KMS-11 (cell line): Measurements from ENCODE around the gene MVK.

Experiments
- H2AFZ ChIP-seq: fragments of 200-600 bp; sonication (generic); 2 replicates; pipeline ENCODE4 v1.6.1; 2016; ENCODE audit warnings: antibody characterized with exemption, mixed run types, low read depth
- H3K27ac ChIP-seq: fragments of 200-600 bp; sonication (generic); 2 replicates; pipeline ENCODE4 v1.6.1; 2016; ENCODE audit warnings: mild to moderate bottlenecking, mixed run types
- H3K27me3 ChIP-seq: fragments of 200-600 bp; sonication (generic); 2 replicates; pipeline ENCODE4 v1.6.1; 2017; ENCODE audit warnings: mild to moderate bottlenecking, low read depth, mixed run types, moderate library complexity; ENCODE audit not compliant: insufficient read depth
- H3K36me3 ChIP-seq: fragments of 200-600 bp; sonication (generic); 2 replicates; pipeline ENCODE4 v1.6.1; 2017; ENCODE audit warnings: mild to moderate bottlenecking, mixed run types; ENCODE audit not compliant: insufficient read depth
- H3K4me1 ChIP-seq: fragments of 200-600 bp; sonication (generic); 2 replicates; pipeline ENCODE4 v1.6.1; 2016; ENCODE audit warnings: mild to moderate bottlenecking, low read depth, mixed run types; ENCODE audit not compliant: poor library complexity, severe bottlenecking
- H3K4me2 ChIP-seq: fragments of 200-600 bp; sonication (generic); 2 replicates; pipeline ENCODE4 v1.7.0; 2016; ENCODE audit warnings: mild to moderate bottlenecking, mixed run types
- H3K4me3 ChIP-seq: fragments of 200-600 bp; sonication (generic); IDR thresholded peaks from 2 replicates; pipeline ENCODE4 v1.6.1; 2017; ENCODE audit warnings: low read depth, low read length, mixed read lengths; ENCODE audit not compliant: insufficient read depth
- H3K79me2 ChIP-seq: fragments of 200-600 bp; sonication (generic); 2 replicates; pipeline ENCODE4 v1.6.1; 2016; ENCODE audit warnings: low read depth, mixed run types; ENCODE audit not compliant: insufficient read depth
- H3K9ac ChIP-seq: fragments of 200-600 bp; sonication (generic); 2 replicates; pipeline ENCODE4 v1.6.1; 2016; ENCODE audit warnings: mild to moderate bottlenecking, mixed run types
- H4K20me1 ChIP-seq: fragments of 200-600 bp; sonication (generic); 2 replicates; pipeline ENCODE4 v1.6.1; 2016; ENCODE audit warnings: mild to moderate bottlenecking, mixed run types; ENCODE audit not compliant: insufficient read depth
- CTCF ChIP-seq: fragments of 200-600 bp; sonication (generic); conservative IDR thresholded peaks from 2 replicates; pipeline ENCODE4 v1.6.1; 2017; ENCODE audit warnings: low read depth, mild to moderate bottlenecking, antibody characterized with exemption, low read length, moderate library complexity, mixed read lengths

MVK gene

DNA sequence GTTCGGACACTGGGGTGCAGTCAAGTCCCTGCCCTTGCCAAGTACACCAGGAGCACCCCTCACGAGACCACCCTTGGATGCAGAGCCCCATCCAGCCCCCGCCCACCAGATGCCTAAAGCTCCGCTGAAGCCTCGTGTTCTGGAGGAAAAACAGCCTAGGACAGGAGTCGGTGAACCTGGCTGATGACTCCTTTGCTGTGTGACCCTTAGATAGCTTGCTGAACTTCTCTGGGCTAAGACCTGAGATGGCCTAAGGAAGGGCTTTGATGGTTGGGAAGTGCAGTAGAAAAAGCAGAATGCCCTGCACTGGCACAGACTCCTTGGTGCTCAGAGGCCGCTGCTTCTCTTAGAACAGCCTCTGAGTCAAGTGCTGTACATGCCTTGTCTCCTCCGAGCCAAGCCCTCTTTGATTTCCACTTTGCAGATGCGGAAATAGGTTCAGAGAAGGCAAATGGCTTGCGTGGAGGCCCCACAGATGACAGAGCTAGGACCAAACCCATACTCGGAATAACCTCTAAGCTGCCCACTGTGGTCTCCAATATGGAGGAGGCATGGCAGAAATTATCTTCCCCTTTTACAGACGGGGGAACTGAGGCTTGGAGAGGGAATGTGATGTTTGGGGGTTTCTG, 52.3 kb downstream of the MVK start:
- no peaks in the 10 kb centered on the region; the same call in 1 of the 2 replicates for H3K27me3 ChIP-seq
- TF ChIP-seq CTCF = no peak

GRCh38 chr12:109626378-109627115, 53.0 kb downstream of the MVK start:
- no peaks in the 10 kb centered on the region for H3K79me2 ChIP-seq
- no peak overlapping the region for H2AFZ ChIP-seq
- no peak overlapping the region for H3K4me3 ChIP-seq
- H3K4me2 ChIP-seq = no peak overlapping the region
- no peaks in the 10 kb centered on the region for H3K36me3 ChIP-seq
- H3K9ac ChIP-seq = no peak overlapping the region
- no peak for TF ChIP-seq CTCF
- no peaks in the 10 kb centered on the region for H4K20me1 ChIP-seq
- H3K4me1 ChIP-seq = no peaks in the 10 kb centered on the region
- no peak overlapping the region for H3K27ac ChIP-seq
- no peaks in the 10 kb centered on the region; the same call in 1 of the 2 replicates for H3K27me3 ChIP-seq

More for the DNA sequence above, 52.3 kb downstream of the MVK start:
- H4K20me1 ChIP-seq = no peaks in the 10 kb centered on the region
- H3K27ac ChIP-seq = no peak overlapping the region
- no peaks in the 10 kb centered on the region for H3K36me3 ChIP-seq
- no peak overlapping the region for H2AFZ ChIP-seq
- H3K79me2 ChIP-seq = no peaks in the 10 kb centered on the region
- H3K9ac ChIP-seq = no peak overlapping the region
- H3K4me3 ChIP-seq = no peak overlapping the region
- H3K4me2 ChIP-seq = no peak overlapping the region
- no peaks in the 10 kb centered on the region for H3K4me1 ChIP-seq

DNA sequence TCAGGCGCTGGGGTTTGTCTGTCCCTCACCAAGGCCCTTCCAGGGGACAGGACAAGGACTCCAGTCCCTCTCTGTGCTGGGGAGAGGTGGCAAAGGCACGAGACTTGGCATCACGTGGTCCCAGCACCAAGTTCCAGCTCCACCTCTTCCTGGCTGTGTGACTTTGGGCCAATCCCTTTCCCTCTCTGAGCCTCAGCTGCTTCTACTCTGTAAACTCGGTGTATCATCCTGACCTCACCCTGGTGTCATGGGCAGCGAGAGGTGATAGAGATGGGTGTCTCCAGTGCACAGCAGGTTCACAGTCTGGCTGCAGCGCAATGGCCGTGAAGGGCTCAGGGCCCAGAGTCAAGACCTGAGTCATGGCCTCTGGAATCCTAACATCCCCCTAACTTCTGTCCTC, 54.0 kb downstream of the MVK start:
- H3K9ac ChIP-seq = no peak overlapping the region
- no peak overlapping the region for H3K4me2 ChIP-seq
- no peaks in the 10 kb centered on the region for H3K36me3 ChIP-seq
- no peaks in the 10 kb centered on the region; the same call in 1 of the 2 replicates for H3K27me3 ChIP-seq
- no peak overlapping the region for H3K27ac ChIP-seq
- H2AFZ ChIP-seq = no peak overlapping the region
- no peak for TF ChIP-seq CTCF
- no peaks in the 10 kb centered on the region for H4K20me1 ChIP-seq
- no peaks in the 10 kb centered on the region for H3K4me1 ChIP-seq
- H3K4me3 ChIP-seq = no peak overlapping the region
- no peaks in the 10 kb centered on the region for H3K79me2 ChIP-seq

GRCh38 chr12:109630107-109630506, 56.5 kb downstream of the MVK start:
- Histone ChIP-seq H3K4me3 (no peak overlapping the region), H3K4me2 (no peak overlapping the region), H4K20me1 (no peaks in the 10 kb centered on the region), H3K9ac (no peak overlapping the region), H3K79me2 (no peaks in the 10 kb centered on the region), H3K27ac (no peak overlapping the region), H3K4me1 (no peaks in the 10 kb centered on the region), H3K27me3 (no peaks in the 10 kb centered on the region; the same call in 1 of the 2 replicates), H3K36me3 (no peaks in the 10 kb centered on the region), H2AFZ (no peak overlapping the region)
- TF ChIP-seq CTCF = no peak
